NT2/D1 (cell line): ENCODE data around the gene FMN1.

ENCODE experiments used
- SUZ12 ChIP-seq: IDR thresholded peaks from 2 replicates; pipeline ENCODE4 v1.6.1; 2011; ENCODE audit not compliant: insufficient read length, insufficient read depth; ENCODE audit errors: extremely low read depth
- YY1 ChIP-seq: IDR thresholded peaks from 2 replicates; pipeline ENCODE4 v1.6.1; 2011; ENCODE audit not compliant: insufficient read length, insufficient read depth
- ZNF274 ChIP-seq: IDR thresholded peaks from 2 replicates; pipeline ENCODE4 v1.6.1; 2011; ENCODE audit warnings: mild to moderate bottlenecking, low read depth, low read length

- TF ChIP-seq SUZ12 (no peak), ZNF274 (no peak), YY1 (no peak)
Measured at GRCh38 chr15:33112541-33113105, 81.9 kb downstream of the FMN1 start.
